DOHH2 (cell line): ENCODE results near the gene VPS45.

Source experiments
- CTCF ChIP-seq: fragments of 200-600 bp; sonication (generic); IDR thresholded peaks from one replicate; pipeline ENCODE4 v1.5.1; 2014; ENCODE audit warnings: antibody characterized with exemption, mild to moderate bottlenecking, low read depth, low read length; ENCODE audit not compliant: poor library complexity, severe bottlenecking
- EZH2phosphoT487 ChIP-seq: fragments of 200-600 bp; sonication (generic); IDR thresholded peaks from 2 replicates; pipeline ENCODE4 v1.6.1; 2017; ENCODE audit warnings: borderline replicate concordance, mild to moderate bottlenecking, antibody characterized with exemption, low read length, moderate library complexity, mixed read lengths

- TF ChIP-seq CTCF (no peak), EZH2phosphoT487 (no peak)
Observed at GRCh38 chr1:150151291-150152181, 84.0 kb downstream of the VPS45 start.
